ENCODE results near the gene OR51E2.

The OR51E2 gene

DNA sequence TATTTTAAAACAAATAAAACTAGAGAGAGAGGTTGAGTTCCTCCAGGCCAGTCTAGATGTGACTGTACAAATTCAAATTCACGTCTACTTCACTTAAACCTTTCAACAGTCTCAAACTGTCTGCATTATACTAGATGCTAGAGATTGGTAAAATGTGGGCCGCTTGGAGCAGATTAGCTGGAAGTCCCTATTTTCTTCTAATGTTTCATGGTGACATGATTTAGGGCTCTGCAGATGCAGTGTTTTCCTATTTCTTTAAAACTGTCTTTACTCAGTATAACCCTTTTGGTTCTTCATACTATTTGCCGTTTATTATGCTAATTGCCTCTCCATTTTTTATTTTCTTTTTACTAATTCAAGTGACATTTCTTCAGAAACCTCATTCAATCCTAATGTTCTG lies 33.5 kb downstream of the OR51E2 start:
- no peak for DNase-seq (ENCODE audit: low read depth in 2 of 2)

- DNase-seq (ENCODE audit: low read depth in 2 of 2): no peak
Observed at GRCh38 chr11:4662876-4663275, 34.8 kb downstream of the OR51E2 start.

GRCh38 chr11:4658629-4659445 lies 38.8 kb downstream of the OR51E2 start:
- DNase-seq (ENCODE audit: low read depth in 2 of 2): no peak

DNA sequence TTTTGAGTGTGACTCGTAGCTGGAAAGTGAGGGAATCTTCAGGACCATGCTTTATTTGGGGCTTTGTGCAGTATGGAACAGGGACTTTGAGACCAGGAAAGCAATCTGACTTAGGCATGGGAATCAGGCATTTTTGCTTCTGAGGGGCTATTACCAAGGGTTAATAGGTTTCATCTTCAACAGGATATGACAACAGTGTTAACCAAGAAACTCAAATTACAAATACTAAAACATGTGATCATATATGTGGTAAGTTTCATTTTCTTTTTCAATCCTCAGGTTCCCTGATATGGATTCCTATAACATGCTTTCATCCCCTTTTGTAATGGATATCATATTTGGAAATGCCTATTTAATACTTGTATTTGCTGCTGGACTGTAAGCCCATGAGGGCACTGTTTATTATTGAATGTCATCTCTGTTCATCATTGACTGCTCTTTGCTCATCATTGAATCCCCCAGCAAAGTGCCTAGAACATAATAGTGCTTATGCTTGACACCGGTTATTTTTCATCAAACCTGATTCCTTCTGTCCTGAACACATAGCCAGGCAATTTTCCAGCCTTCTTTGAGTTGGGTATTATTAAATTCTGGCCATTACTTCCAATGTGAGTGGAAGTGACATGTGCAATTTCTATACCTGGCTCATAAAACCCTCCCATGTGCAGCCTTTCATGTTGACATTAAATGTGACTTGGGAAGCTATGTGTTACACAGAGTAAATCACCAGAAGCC lies 42.9 kb downstream of the OR51E2 start:
- no peak for DNase-seq (ENCODE audit: low read depth in 2 of 2)

DNA sequence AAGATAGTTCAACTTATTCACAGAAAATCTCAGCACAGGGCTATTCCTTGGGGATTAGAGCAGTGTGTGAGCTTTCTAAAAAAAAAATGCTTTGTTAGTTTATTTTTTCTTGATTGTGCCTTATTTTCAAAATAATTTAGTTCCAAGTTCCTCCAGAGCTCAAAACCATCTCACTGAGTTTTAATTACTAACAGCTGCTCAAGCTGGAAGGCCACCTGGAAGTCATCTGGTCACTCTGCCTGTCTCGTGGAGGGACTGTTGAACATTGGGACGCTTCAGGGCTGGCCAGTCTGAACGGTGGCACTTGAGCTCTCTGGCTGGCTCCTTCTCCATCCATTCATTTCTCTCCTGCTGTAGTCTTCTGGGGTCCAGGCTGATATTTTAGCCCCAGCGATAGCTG lies 49.9 kb downstream of the OR51E2 start:
- no peak for DNase-seq (ENCODE audit: low read depth in 2 of 2)

DNA sequence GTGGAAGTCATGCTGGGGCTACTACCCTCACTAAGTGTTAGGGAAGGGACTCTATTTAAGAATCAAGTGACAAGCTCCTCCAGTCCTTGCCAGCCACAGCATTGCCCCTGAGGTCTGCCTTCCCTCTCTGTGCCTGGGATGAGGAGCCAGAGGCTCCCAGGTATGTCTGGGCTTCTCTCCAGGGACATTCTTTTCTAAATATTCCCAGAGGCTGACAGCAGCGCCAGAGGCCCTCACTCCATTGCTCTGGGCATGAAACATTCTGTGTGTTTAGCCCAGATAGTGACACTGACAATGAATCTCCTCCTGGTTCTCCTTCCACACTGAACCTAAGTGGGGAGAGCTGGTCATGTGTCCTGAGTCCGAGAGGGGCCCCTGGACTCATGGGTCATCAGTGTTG lies 51.7 kb downstream of the OR51E2 start:
- DNase-seq (ENCODE audit: low read depth in 2 of 2): no peak

GRCh38 chr11:4644233-4644632 lies 53.4 kb downstream of the OR51E2 start:
- DNase-seq (ENCODE audit: low read depth in 2 of 2): no peak

GRCh38 chr11:4643682-4644081 lies 54.0 kb downstream of the OR51E2 start, which contains the start of gene OR51E1:
OR51E1 (plus strand) TSS chr11:4643982; CDS start chr11:4652527, 8,545 bp downstream.
- no peak for DNase-seq (ENCODE audit: low read depth in 2 of 2)

DNA sequence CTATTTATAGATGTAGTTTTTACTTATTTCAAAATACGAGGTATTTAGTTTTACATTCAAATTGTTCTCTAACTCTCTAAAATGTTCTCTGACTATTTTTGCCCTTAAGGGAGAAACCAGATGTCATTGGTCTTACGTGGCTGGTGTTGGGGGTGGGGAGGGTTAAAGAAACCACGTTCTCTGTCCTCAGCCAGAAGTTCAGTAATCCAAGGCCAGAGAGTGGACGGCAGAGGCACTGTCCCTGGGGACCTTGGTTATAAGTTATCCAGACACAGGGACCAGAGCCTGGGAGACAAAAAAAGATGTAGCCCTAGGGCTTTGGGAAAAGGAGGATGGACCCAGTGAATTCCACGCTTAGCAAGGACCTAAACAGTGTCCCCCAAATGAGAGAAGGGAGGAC lies 54.6 kb downstream of the OR51E2 start:
- DNase-seq (ENCODE audit: low read depth in 2 of 2): no peak

- DNase-seq (ENCODE audit: low read depth in 2 of 2): no peak
Observed at GRCh38 chr11:4642043-4642442, 55.6 kb downstream of the OR51E2 start.

DNA sequence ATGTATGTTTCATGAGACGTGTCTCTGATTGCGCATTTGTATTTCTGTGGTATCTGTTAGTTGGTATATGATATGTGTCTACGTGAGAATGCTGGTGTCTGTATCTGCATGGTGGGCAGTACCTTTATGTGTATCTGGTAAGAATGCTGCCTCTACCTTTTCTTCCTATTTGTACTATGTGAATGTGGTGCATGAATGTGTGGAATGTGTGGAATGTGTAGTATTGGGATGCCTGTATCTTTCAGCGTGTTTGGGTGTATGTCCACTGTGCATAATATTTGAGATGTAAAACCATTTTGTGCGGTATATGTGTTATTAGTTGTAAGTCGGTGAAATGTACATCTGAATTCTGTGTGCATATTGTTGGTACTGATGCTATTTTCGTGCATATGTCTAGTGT lies 56.2 kb downstream of the OR51E2 start:
- no peak for DNase-seq (ENCODE audit: low read depth in 2 of 2)

- no peak for DNase-seq (ENCODE audit: low read depth in 2 of 2)
Observed at GRCh38 chr11:4639931-4640330, 57.7 kb downstream of the OR51E2 start.

DNA sequence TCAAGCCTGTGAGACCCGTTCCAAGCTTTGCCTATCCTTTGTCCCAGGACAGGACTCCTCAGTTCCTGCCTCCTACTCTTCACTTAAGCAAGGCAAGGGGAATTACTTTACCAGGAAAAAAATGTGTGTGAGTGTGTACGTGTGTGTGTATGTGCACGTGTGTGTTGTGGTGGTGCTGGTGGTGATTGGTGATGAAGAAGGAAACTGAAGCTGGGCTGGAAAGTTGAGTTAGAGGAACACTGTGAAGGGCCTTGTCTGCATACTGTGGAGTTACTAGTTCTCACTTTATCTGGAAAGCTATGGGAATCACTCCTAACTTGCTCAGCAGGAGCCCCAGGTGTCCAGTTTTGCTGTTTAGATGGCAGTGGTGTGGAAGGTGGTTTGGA lies 60.0 kb downstream of the OR51E2 start:
- DNase-seq (ENCODE audit: low read depth in 2 of 2): no peak

GRCh38 chr11:4636962-4637661 lies 60.5 kb downstream of the OR51E2 start, which contains the start of gene OR51D1:
OR51D1 (plus strand) TSS chr11:4637477; CDS start chr11:4639791, 2,314 bp downstream.
- DNase-seq (ENCODE audit: low read depth in 2 of 2): peak; percentile 28 to 36

- no peak for DNase-seq (ENCODE audit: low read depth in 2 of 2)
Observed at GRCh38 chr11:4636136-4636535, 61.5 kb downstream of the OR51E2 start.
